Measurements from ENCODE around the gene SGCD. TPM values are rescaled to one million over a fixed set of nuclear protein-coding genes. Genes with fewer than 3 reads are reported as not detected.

The SGCD gene
- total and polyA plus RNA-seq, 9 of the 15 experiments (the other 6 are each of a cell fraction or from before 2014, with no cell fraction given) = not detected

- no TSS peak for BruUV-seq (replicated peaks)
- DNase-seq (ENCODE audit: extremely low read depth in 1 of 4, low spot score in 3 of 4) (no peak), FAIRE-seq (no peak), ATAC-seq (no peak)
- TF ChIP-seq RFX1 (IDR thresholded peaks at IDR 0.05) = no peak
- TF ChIP-seq ZNF224 (CRISPR knock-in tag; IDR thresholded peaks at IDR 0.05) = no peak
- TF ChIP-seq, protein P1, sequence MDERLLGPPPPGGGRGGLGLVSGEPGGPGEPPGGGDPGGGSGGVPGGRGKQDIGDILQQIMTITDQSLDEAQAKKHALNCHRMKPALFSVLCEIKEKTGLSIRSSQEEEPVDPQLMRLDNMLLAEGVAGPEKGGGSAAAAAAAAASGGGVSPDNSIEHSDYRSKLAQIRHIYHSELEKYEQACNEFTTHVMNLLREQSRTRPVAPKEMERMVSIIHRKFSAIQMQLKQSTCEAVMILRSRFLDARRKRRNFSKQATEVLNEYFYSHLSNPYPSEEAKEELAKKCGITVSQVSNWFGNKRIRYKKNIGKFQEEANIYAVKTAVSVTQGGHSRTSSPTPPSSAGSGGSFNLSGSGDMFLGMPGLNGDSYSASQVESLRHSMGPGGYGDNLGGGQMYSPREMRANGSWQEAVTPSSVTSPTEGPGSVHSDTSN (CRISPR knock-in tag; IDR thresholded peaks at IDR 0.05; ENCODE audit: low read depth) = no peak
- TF ChIP-seq, protein P1 (tag; conservative IDR thresholded peaks at IDR 0.05; ENCODE audit: low read depth) = no peak
- no peak for TF ChIP-seq U2AF2 (optimal IDR thresholded peaks at IDR 0.05; ENCODE audit: low read depth, low read length)
- TF ChIP-seq IRF2 (CRISPR knock-in tag; IDR thresholded peaks at IDR 0.05) = no peak
- no peak for TF ChIP-seq SP1 (CRISPR knock-in tag; IDR thresholded peaks at IDR 0.05)
- no peak for TF ChIP-seq DACH1 (IDR thresholded peaks at IDR 0.05; ENCODE audit: partially characterized antibody)
- no peak for TF ChIP-seq KLF6 (CRISPR knock-in tag; IDR thresholded peaks at IDR 0.05; ENCODE audit: borderline replicate concordance)
- TF ChIP-seq XRCC5 (IDR thresholded peaks at IDR 0.05; ENCODE audit: low read depth, low read length) = no peak
- TF ChIP-seq, protein P2, sequence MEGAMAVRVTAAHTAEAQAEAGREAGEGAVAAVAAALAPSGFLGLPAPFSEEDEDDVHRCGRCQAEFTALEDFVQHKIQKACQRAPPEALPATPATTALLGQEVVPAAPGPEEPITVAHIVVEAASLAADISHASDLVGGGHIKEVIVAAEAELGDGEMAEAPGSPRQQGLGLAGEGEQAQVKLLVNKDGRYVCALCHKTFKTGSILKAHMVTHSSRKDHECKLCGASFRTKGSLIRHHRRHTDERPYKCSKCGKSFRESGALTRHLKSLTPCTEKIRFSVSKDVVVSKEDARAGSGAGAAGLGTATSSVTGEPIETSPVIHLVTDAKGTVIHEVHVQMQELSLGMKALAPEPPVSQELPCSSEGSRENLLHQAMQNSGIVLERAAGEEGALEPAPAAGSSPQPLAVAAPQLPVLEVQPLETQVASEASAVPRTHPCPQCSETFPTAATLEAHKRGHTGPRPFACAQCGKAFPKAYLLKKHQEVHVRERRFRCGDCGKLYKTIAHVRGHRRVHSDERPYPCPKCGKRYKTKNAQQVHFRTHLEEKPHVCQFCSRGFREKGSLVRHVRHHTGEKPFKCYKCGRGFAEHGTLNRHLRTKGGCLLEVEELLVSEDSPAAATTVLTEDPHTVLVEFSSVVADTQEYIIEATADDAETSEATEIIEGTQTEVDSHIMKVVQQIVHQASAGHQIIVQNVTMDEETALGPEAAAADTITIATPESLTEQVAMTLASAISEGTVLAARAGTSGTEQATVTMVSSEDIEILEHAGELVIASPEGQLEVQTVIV (CRISPR knock-in tag; IDR thresholded peaks at IDR 0.05; ENCODE audit: borderline replicate concordance) = no peak
- no peak for TF ChIP-seq ZFP1 (CRISPR knock-in tag; IDR thresholded peaks at IDR 0.05)
- POLR2A ChIA-PET = no interaction called here
- Histone ChIP-seq H3K27me3 (ENCODE audit: control insufficient read depth in 2 of 2, insufficient read depth in 2 of 2, low read length in 2 of 2) (no peaks in the 10 kb centered on the region), H3K9ac (ENCODE audit: insufficient read depth in 1 of 2, low read depth in 2 of 2, low read length in 2 of 2) (no peak overlapping the region), H3K4me2 (ENCODE audit: insufficient read depth, low read length) (no peak overlapping the region), H3K9me3 (replicated peaks; ENCODE audit: control insufficient read depth, insufficient read depth, low read depth, low read length) (no peaks in the 10 kb centered on the region), H3K4me3 (no peak overlapping the region), H4K20me1 (replicated peaks; ENCODE audit: control insufficient read depth, insufficient read depth, low read length) (no peaks in the 10 kb centered on the region), H3K27ac (ENCODE audit: extremely low read depth, low read depth, low read length) (no peak overlapping the region), H3K36me3 (ENCODE audit: control insufficient read depth, insufficient read depth, low read length) (no peaks in the 10 kb centered on the region), H3K4me1 (replicated peaks in 1 of 2; ENCODE audit: control insufficient read depth in 2 of 2, insufficient read depth in 2 of 2, low read length in 2 of 2) (no peaks in the 10 kb centered on the region), H2AFZ (ENCODE audit: low read depth, low read length) (no peak overlapping the region), H3K9me1 (ENCODE audit: control insufficient read depth, insufficient read depth, low read length) (no peaks in the 10 kb centered on the region), H3K79me2 (ENCODE audit: control insufficient read depth, insufficient read depth, low read length) (no peaks in the 10 kb centered on the region)
- CTCF ChIA-PET (ENCODE audit: low intra/inter-chr PET ratio) = no interaction called here
- in situ Hi-C loops (cut with MboI) (no loop called here), intact Hi-C loops (cut with micrococcal nuclease) (no loop called here)
- WGBS (ENCODE audit: insufficient coverage, low coverage, missing lambda C conversion rate) = 0% methylated on average over 2 of the region's 2 CpGs
These were observed 451.8 kb downstream of the SGCD start for GRCh38 chr5:156778752-156779151.
